GM12878 (cell line): ENCODE measurements around the gene RAPGEF1. TPM values are rescaled to one million over a fixed set of nuclear protein-coding genes. Genes with fewer than 3 reads are reported as not detected.

Experiments used
- ATAC-seq: fragments of 200-7000 bp; cut with Tn5 transposase; 3 replicates; pipeline ENCODE4 v1.9.1; 2020; ENCODE audit warnings: mild to moderate bottlenecking, moderate library complexity
- BruUV-seq: library from RNA; stranded (reverse); fragments of 400-500 nt; replicated peaks from 2 replicates; lab custom pipeline; 2021; lab: Mats Ljungman, UMichigan
- CTCF ChIA-PET: fragments of 300-600 bp; sonication (Branson Sonifier 250); formaldehyde crosslinking; extraction: SDS; loops from one replicate; lab custom pipeline; 2021; ENCODE audit warnings: inconsistent platforms; lab: Yijun Ruan, JAX
- POLR2A ChIA-PET: fragments of 350-600 bp; formaldehyde crosslinking; extraction: SDS; loops from one replicate; lab custom pipeline; 2021; ENCODE audit warnings: inconsistent platforms; lab: Charles Lee
- RAD21 ChIA-PET: fragments of 300-600 bp; sonication (Branson Sonifier 250); formaldehyde crosslinking; loops from one replicate; lab custom pipeline; 2023; ENCODE audit warnings: antibody characterized with exemption; ENCODE audit not compliant: unreplicated experiment; lab: Charles Lee
- SMC1A ChIA-PET: fragments of 300-600 bp; sonication (Branson Sonifier 250); formaldehyde crosslinking; loops from one replicate; lab custom pipeline; 2023; ENCODE audit not compliant: unreplicated experiment, uncharacterized antibody; lab: Charles Lee
- DNase-seq: peaks from one replicate; pipeline ENCODE4 v3.0.0-alpha.2; 2011; ENCODE audit warnings: low read depth, low spot score
- FAIRE-seq: peaks from 3 replicates; lab custom pipeline; 2011; peaks lifted over from hg19 to GRCh38; lab: Jason Lieb, UNC
- H2AFZ ChIP-seq: 2 replicates; pipeline ENCODE4 v1.6.0; 2011; ENCODE audit warnings: low read depth, low read length, control low read depth; ENCODE audit not compliant: control insufficient read depth
- H3K27ac ChIP-seq: 2 replicates; pipeline ENCODE4 v1.5.1; 2011; ENCODE audit warnings: control low read depth; ENCODE audit not compliant: control insufficient read depth, insufficient read depth
- H3K27me3 ChIP-seq, 2 experiments: replicated peaks in 1 of 2; 2 replicates each; pipeline versions ENCODE4 v1.6.0 to v1.6.1; 2011; ENCODE audit warnings: low read length in 1 of 2; ENCODE audit not compliant: control insufficient read depth in 2 of 2, insufficient read depth in 2 of 2
- H3K36me3 ChIP-seq, 2 experiments: 2 replicates each; pipeline ENCODE4 v1.5.1; 2011; ENCODE audit warnings: low read length in 1 of 2; ENCODE audit not compliant: control insufficient read depth in 2 of 2, insufficient read depth in 2 of 2
- H3K4me1 ChIP-seq: 2 replicates; pipeline ENCODE4 v1.6.1; 2011; ENCODE audit warnings: mild to moderate bottlenecking, low read length, moderate library complexity, mixed read lengths; ENCODE audit not compliant: control insufficient read depth, insufficient read depth
- H3K4me2 ChIP-seq: 2 replicates; pipeline ENCODE4 v1.6.0; 2011; ENCODE audit warnings: control low read depth; ENCODE audit not compliant: control insufficient read depth, insufficient read depth
- H3K4me3 ChIP-seq: fragments of 200-600 bp; sonication (generic); 2 replicates; pipeline ENCODE4 v1.5.1; 2016
- H3K79me2 ChIP-seq: 2 replicates; pipeline ENCODE4 v1.6.0; 2011; ENCODE audit warnings: low read length; ENCODE audit not compliant: control insufficient read depth, insufficient read depth
- H3K9ac ChIP-seq: 2 replicates; pipeline ENCODE4 v1.8.0; 2011; ENCODE audit warnings: low read length, control low read depth, mixed read lengths; ENCODE audit not compliant: control insufficient read depth, insufficient read depth
- H3K9me3 ChIP-seq: replicated peaks from 3 replicates; pipeline ENCODE4 v1.5.1; 2011; ENCODE audit warnings: mild to moderate bottlenecking, low read length; ENCODE audit not compliant: control insufficient read depth, insufficient read depth
- H4K20me1 ChIP-seq: 2 replicates; pipeline ENCODE4 v1.6.0; 2011; ENCODE audit not compliant: control insufficient read depth, insufficient read depth
- BHLHE40 ChIP-seq, 2 experiments: fragments of 450-650 bp in 1 of 2; IDR thresholded peaks; 2 replicates each; pipeline ENCODE4 v1.6.1; 2011 to 2017; ENCODE audit warnings: low read depth in 2 of 2, borderline replicate concordance in 1 of 2, improper control_type of control experiment in 1 of 2, low read length in 1 of 2, mild to moderate bottlenecking in 1 of 2
- IKZF1 ChIP-seq: fragments of 450-650 bp; conservative IDR thresholded peaks from 2 replicates; pipeline ENCODE4 v1.6.1; 2017; ENCODE audit warnings: antibody characterized with exemption, mild to moderate bottlenecking
- MYB ChIP-seq: fragments of 150-350 bp; IDR thresholded peaks from 2 replicates; pipeline ENCODE4 v1.6.1; 2014; ENCODE audit warnings: mild to moderate bottlenecking, low read depth, low read length, borderline replicate concordance
- PML ChIP-seq: IDR thresholded peaks from 2 replicates; pipeline ENCODE4 v1.6.1; 2012; ENCODE audit warnings: low read length, inconsistent platforms
- POLR2AphosphoS5 ChIP-seq: IDR thresholded peaks from 2 replicates; pipeline ENCODE4 v1.6.1; 2011; ENCODE audit warnings: mild to moderate bottlenecking, low read length, inconsistent platforms
- YBX1 ChIP-seq: fragments of 450-650 bp; IDR thresholded peaks from 2 replicates; pipeline ENCODE4 v1.6.1; 2016; ENCODE audit warnings: antibody characterized with exemption
- ZBTB40 ChIP-seq: fragments of 450-650 bp; IDR thresholded peaks from 2 replicates; pipeline ENCODE4 v1.6.1; 2016; ENCODE audit warnings: mild to moderate bottlenecking, moderate library complexity, borderline replicate concordance
- ZNF592 ChIP-seq: fragments of 450-650 bp; IDR thresholded peaks from 2 replicates; pipeline ENCODE4 v1.6.1; 2017; ENCODE audit warnings: mild to moderate bottlenecking, moderate library complexity
- WGBS: methylation state at CpG from one replicate; pipeline ENCODE4 v1.1.6; 2016; ENCODE audit warnings: low lambda C conversion rate; ENCODE audit not compliant: insufficient replicate concordance, insufficient coverage; ENCODE audit errors: missing lambda C conversion rate; 5-methylcytosine and 5-hydroxymethylcytosine counted together
- in situ Hi-C: fragments of 300-500 bp; cut with MboI; formaldehyde crosslinking; loops from 9 replicates; pipeline ENCODE4 v1.14.3; 2018; ENCODE audit warnings: mixed read lengths
- intact Hi-C: fragments of 100-400 bp; cut with micrococcal nuclease; formaldehyde crosslinking; loops from one replicate; pipeline ENCODE4 v1.14.2; 2022; ENCODE audit not compliant: unreplicated experiment
- polyA plus RNA-seq, 11 experiments: library from polyadenylated mRNA; depleted of rRNA in 4 of 11; unstranded in 6 of 11; stranded (reverse) in 5 of 11; fragments of >200 nt; fragmentation: Nextera tagmentation in 4 of 11; fragmentation: Illumina TruSeq in 1 of 11; extraction: Ambion mirVana in 4 of 11; extraction: Trizol in 1 of 11; gene quantifications; 1 replicate in 1 of 11; 2 replicates in 10 of 11; pipeline versions ENCODE4 v1.2.1 to v1.2.3, GENCODE V29; 2011 to 2016; ENCODE audit warnings: inconsistent platforms in 2 of 11, missing spikeins in 2 of 11, low read depth in 1 of 11
- total RNA-seq, 4 experiments: library from RNA; depleted of rRNA in 3 of 4; stranded (reverse); fragments of >200 nt in 3 of 4; fragmentation: Illumina TruSeq in 1 of 4; extraction: Trizol in 1 of 4; gene quantifications; 2 replicates each; pipeline versions ENCODE4 v1.2.1 to v1.2.3, GENCODE V29; 2013 to 2021
- TF ChIP-seq, protein P1 (sequence below): IDR thresholded peaks from 2 replicates; pipeline ENCODE4 v1.6.1; 2011; ENCODE audit warnings: low read depth, mild to moderate bottlenecking, low read length, moderate library complexity, borderline replicate concordance; ENCODE audit errors: extremely low read depth

Gene RAPGEF1
- total and polyA plus RNA-seq, 10 of the 15 experiments (the other 5 are each of a cell fraction or from before 2014, with no cell fraction given): 0.42 to 113 (median 45.9) TPM

GRCh38 chr9:131545786-131546335 lies 194.0 kb downstream of the RAPGEF1 start:
- in situ Hi-C loops: no loop called here
- FAIRE-seq (no peak), ATAC-seq (no peak), DNase-seq (no peak)
- POLR2A ChIA-PET: no interaction called here
- Histone ChIP-seq H4K20me1 (no peaks in the 10 kb centered on the region), H3K27ac (no peak overlapping the region), H3K9me3 (peaks cover 15% of the 10 kb centered on the region), H3K4me1 (no peaks in the 10 kb centered on the region), H3K36me3 (no peaks in the 10 kb centered on the region), H3K9ac (no peak overlapping the region), H3K79me2 (no peaks in the 10 kb centered on the region), H3K4me2 (no peak overlapping the region), H2AFZ (no peak overlapping the region), H3K27me3 (peaks cover 0 to 2% of the 10 kb centered on the region in 2 experiments; a peak in 2 of 4 replicates), H3K4me3 (no peak overlapping the region)
- WGBS: 16% methylated on average over 24 of the region's 30 CpGs
- SMC1A ChIA-PET: interaction anchor here (1.5 kb wide), 1 partner anchor 15 kb away, joined by 4 read pairs; no protein-coding TSS in a partner anchor
- no TSS peak for BruUV-seq
- intact Hi-C loops: no loop called here
- RAD21 ChIA-PET: no interaction called here
- CTCF ChIA-PET: interaction anchor here (1.5 kb wide), 1 partner anchor 147 kb away, joined by 3 read pairs; no protein-coding TSS in a partner anchor
- TF ChIP-seq BHLHE40 (IDR thresholded peaks at IDR 0.05; ENCODE audit: borderline replicate concordance in 1 of 2, low read depth in 2 of 2, low read length in 1 of 2): no peak
- no peak for TF ChIP-seq PML
- TF ChIP-seq POLR2AphosphoS5: no peak
- TF ChIP-seq, protein P1, sequence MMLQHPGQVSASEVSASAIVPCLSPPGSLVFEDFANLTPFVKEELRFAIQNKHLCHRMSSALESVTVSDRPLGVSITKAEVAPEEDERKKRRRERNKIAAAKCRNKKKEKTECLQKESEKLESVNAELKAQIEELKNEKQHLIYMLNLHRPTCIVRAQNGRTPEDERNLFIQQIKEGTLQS: no peak
- TF ChIP-seq IKZF1: no peak
- no peak for TF ChIP-seq MYB
- no peak for TF ChIP-seq ZNF592
- TF ChIP-seq YBX1: no peak
- TF ChIP-seq ZBTB40: no peak
